Right cardiac atrium (tissue), 5 donors: ENCODE measurements around the gene SLC6A3. TPM values are rescaled to one million over a fixed set of nuclear protein-coding genes. Genes with fewer than 3 reads are reported as not detected.

Source experiments
- ATAC-seq, 2 donors: fragments of 200-7000 bp; cut with Tn5 transposase; one replicate each; pipeline versions ENCODE4 v1.8.0 to v1.9.1; 2020; ENCODE audit warnings: moderate library complexity in 2 of 2, mild to moderate bottlenecking in 1 of 2
- DNase-seq, 3 donors: peaks; one replicate each; pipeline ENCODE4 v3.0.0-alpha.2; 2020
- H3K27ac ChIP-seq: one replicate; pipeline ENCODE4 v1.5.1; 2013; ENCODE audit warnings: mild to moderate bottlenecking, low read length, control low read depth, moderate library complexity
- H3K27me3 ChIP-seq: one replicate; pipeline ENCODE4 v1.6.1; 2013; ENCODE audit not compliant: control insufficient read depth, insufficient read depth
- H3K4me1 ChIP-seq: one replicate; pipeline ENCODE4 v1.6.1; 2013; ENCODE audit warnings: low read length; ENCODE audit not compliant: control insufficient read depth, insufficient read depth
- H3K4me3 ChIP-seq: one replicate; pipeline ENCODE4 v1.5.1; 2013; ENCODE audit warnings: low read length, control low read depth
- H3K9me3 ChIP-seq: one replicate; pipeline ENCODE4 v1.6.1; 2013; ENCODE audit warnings: low read length; ENCODE audit not compliant: control insufficient read depth
- WGBS: extraction: QIAGEN DNeasy Blood & Tissue Kit; methylation state at CpG from one replicate; pipeline ENCODE4 v1.1.7; 2013; 5-methylcytosine and 5-hydroxymethylcytosine counted together
- intact Hi-C, 4 donors: fragments of 100-400 bp; cut with DNase I; formaldehyde crosslinking; loops; one replicate each; pipeline versions ENCODE4 v1.11.0 to v1.14.0; 2022 to 2023
- polyA plus RNA-seq: library from polyadenylated mRNA; stranded (reverse); fragments of 200-250 nt; gene quantifications from one replicate; pipeline ENCODE4 v1.2.3, GENCODE V29; 2013
- total RNA-seq, 4 donors: library from RNA; stranded (reverse); fragmentation: NEBNext Ultra II Directional; extraction: Animal tissue kit (Norgen Biotek cat#: 25700); gene quantifications; one replicate each; pipeline ENCODE4 v1.2.1, GENCODE V29; 2021
- donor health status: healthy with polysubstance abuse.
- donor health status: DM: no; HTN: yes; CAD: no.
- donor health status: DM: no; HTN: no; CAD: no.
- donor health status: DM: no; HTN: yes; CAD: no; lungs with severe emphysema.
- donor health status: DM: yes; HTN: yes; CAD: no.

Gene SLC6A3
- total and polyA plus RNA-seq, 5 donors, result not detected

GRCh38 chr5:1383344-1383743 lies 61.9 kb downstream of the SLC6A3 start:
- WGBS, result 80% methylated on average over 17 of the region's 17 CpGs
- H3K4me3 ChIP-seq, result no peak overlapping the region
- H3K27me3 ChIP-seq, result no peaks in the 10 kb centered on the region
- intact Hi-C loops, result loop anchor here in 1 of 4 donors (10.0 kb wide), 1 partner anchor 261 kb away; no protein-coding TSS in a partner anchor
- H3K4me1 ChIP-seq, result peaks cover 2% of the 10 kb centered on the region
- no peaks in the 10 kb centered on the region for H3K9me3 ChIP-seq
- ATAC-seq (no peak), DNase-seq (peak in 1 of 3 donors; percentile 35)
- H3K27ac ChIP-seq, result no peak overlapping the region

- H3K4me3 ChIP-seq, result no peak overlapping the region
- WGBS, result 84% methylated on average over 18 of the region's 18 CpGs
- ATAC-seq, result no peak
- no peak overlapping the region for H3K27ac ChIP-seq
- no peaks in the 10 kb centered on the region for H3K9me3 ChIP-seq
- H3K4me1 ChIP-seq, result peaks cover 2% of the 10 kb centered on the region
- intact Hi-C loops, result loop anchor here in 1 of 4 donors (10.0 kb wide), 1 partner anchor 263 kb away; no protein-coding TSS in a partner anchor
- H3K27me3 ChIP-seq, result no peaks in the 10 kb centered on the region
- DNase-seq, result peak in 1 of 3 donors; percentile 5
Observed at GRCh38 chr5:1382248-1382700, 63.0 kb downstream of the SLC6A3 start.

- Histone ChIP-seq H3K4me1 (peaks cover 2% of the 10 kb centered on the region), H3K27me3 (no peaks in the 10 kb centered on the region), H3K9me3 (no peaks in the 10 kb centered on the region), H3K27ac (no peak overlapping the region), H3K4me3 (no peak overlapping the region)
- intact Hi-C loops, result loop anchor here in 1 of 4 donors (10.0 kb wide), 1 partner anchor 263 kb away; no protein-coding TSS in a partner anchor
- ATAC-seq (no peak), DNase-seq (peak in 1 of 3 donors; percentile 33)
- WGBS, result 87% methylated on average over 25 of the region's 25 CpGs
Observed at GRCh38 chr5:1381370-1382247, 63.6 kb downstream of the SLC6A3 start.

DNA sequence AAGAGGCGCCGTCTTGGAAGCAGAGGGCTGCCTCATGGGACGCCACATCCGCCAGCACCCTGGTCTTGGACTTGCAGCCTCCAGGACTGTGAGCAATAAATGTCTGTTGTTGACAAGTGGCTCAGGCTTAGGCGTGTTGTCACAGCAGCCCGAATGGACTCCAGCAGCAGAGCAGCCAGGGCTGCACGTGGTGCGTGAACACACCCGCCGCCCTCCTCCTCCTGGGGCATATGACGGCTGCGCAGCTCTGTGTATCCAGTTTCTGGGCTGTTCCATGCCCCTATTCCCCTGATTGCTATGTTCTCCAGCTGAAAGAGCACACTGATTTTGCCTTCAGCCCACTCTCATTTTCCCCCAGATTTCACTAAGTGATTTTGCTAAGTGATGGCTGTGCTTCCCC lies 64.3 kb downstream of the SLC6A3 start:
- no peak overlapping the region for H3K27ac ChIP-seq
- no peaks in the 10 kb centered on the region for H3K27me3 ChIP-seq
- no peak overlapping the region for H3K4me3 ChIP-seq
- no peaks in the 10 kb centered on the region for H3K9me3 ChIP-seq
- WGBS, result 80% methylated on average over 12 of the region's 12 CpGs
- H3K4me1 ChIP-seq, result peaks cover 2% of the 10 kb centered on the region
- intact Hi-C loops, result loop anchor here in 1 of 4 donors (10.0 kb wide), 1 partner anchor 264 kb away; no protein-coding TSS in a partner anchor
- ATAC-seq (no peak), DNase-seq (peak in 1 of 3 donors; percentile 45)

DNA sequence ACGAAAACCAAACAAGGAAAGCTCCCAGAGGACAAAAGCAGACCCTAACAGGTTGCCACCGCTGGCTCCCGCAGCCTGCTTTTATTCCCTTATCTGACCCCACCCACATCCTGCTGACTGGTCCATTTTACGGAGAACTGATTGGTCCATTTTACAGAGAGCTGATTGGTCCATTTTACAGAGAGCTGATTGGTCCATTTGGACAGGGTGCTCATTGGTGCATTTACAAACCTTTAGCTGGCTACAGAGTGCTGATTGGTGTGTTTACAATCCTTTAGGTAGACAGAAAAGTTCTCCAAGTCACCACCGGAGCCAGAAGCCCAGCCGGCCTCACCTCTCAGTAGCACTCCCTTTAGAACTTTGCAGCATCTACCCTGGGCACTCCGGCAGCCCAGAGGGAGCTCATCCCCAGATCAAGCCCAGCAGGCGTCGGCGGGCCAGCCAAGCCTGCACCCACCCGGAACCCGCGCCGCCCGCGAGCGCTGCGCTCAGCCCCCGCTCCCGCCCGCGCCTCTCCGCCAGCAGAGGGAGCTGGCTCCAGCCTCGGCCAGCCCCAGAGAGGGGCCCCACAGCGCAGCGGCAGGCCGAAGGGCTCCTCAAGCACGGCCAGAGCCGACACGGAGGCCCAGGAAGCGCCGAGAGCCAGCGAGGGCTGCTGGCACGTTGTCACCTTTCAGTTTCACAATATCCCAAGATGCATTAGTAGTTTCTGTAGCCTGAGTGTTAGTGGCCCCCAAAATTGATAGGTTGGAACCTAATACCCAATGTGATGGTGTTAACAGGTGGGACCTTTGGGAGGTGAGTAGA lies 65.0 kb downstream of the SLC6A3 start:
- Histone ChIP-seq H3K9me3 (no peaks in the 10 kb centered on the region), H3K27me3 (no peaks in the 10 kb centered on the region), H3K27ac (no peak overlapping the region), H3K4me1 (no peaks in the 10 kb centered on the region), H3K4me3 (no peak overlapping the region)
- ATAC-seq (peak; percentile 73 to 85), DNase-seq (peak; percentile 59 to 81 (median 80))
- intact Hi-C loops, result loop anchor here in 1 of 4 donors (10.0 kb wide), 1 partner anchor 265 kb away; no protein-coding TSS in a partner anchor
- 22% methylated on average over 34 of the region's 34 CpGs for WGBS

- Histone ChIP-seq H3K27ac (no peak overlapping the region), H3K27me3 (no peaks in the 10 kb centered on the region), H3K9me3 (no peaks in the 10 kb centered on the region), H3K4me1 (no peaks in the 10 kb centered on the region), H3K4me3 (no peak overlapping the region)
- WGBS, result 92% methylated on average over 24 of the region's 24 CpGs
- intact Hi-C loops, result loop anchor here in 1 of 4 donors (10.0 kb wide), 1 partner anchor 266 kb away; no protein-coding TSS in a partner anchor
- DNase-seq (peak in 1 of 3 donors; percentile 11), ATAC-seq (no peak)
Observed at GRCh38 chr5:1378866-1379659, 66.2 kb downstream of the SLC6A3 start.

- intact Hi-C loops, result loop anchor here in 1 of 4 donors (10.0 kb wide), 1 partner anchor 267 kb away; no protein-coding TSS in a partner anchor
- no peaks in the 10 kb centered on the region for H3K9me3 ChIP-seq
- no peaks in the 10 kb centered on the region for H3K27me3 ChIP-seq
- no peaks in the 10 kb centered on the region for H3K4me1 ChIP-seq
- WGBS, result 92% methylated on average over 18 of the region's 18 CpGs
- no peak overlapping the region for H3K27ac ChIP-seq
- DNase-seq (no peak), ATAC-seq (no peak)
- no peak overlapping the region for H3K4me3 ChIP-seq
Observed at GRCh38 chr5:1378096-1378495, 67.1 kb downstream of the SLC6A3 start.

- Histone ChIP-seq H3K4me3 (no peak overlapping the region), H3K4me1 (no peaks in the 10 kb centered on the region), H3K27me3 (no peaks in the 10 kb centered on the region), H3K27ac (no peak overlapping the region), H3K9me3 (no peaks in the 10 kb centered on the region)
- 59% methylated on average over 3 of the region's 3 CpGs for WGBS
- ATAC-seq, result no peak
- intact Hi-C loops, result loop anchor here in 1 of 4 donors (10.0 kb wide), 1 partner anchor 268 kb away; no protein-coding TSS in a partner anchor
- peak in 1 of 3 donors; percentile 25 for DNase-seq
Observed at GRCh38 chr5:1376981-1377380, 68.3 kb downstream of the SLC6A3 start.

GRCh38 chr5:1375871-1376810 lies 69.1 kb downstream of the SLC6A3 start:
- DNase-seq, result peak in 1 of 3 donors; percentile 14
- Histone ChIP-seq H3K27me3 (no peaks in the 10 kb centered on the region), H3K27ac (no peak overlapping the region), H3K4me3 (no peak overlapping the region), H3K9me3 (no peaks in the 10 kb centered on the region), H3K4me1 (no peaks in the 10 kb centered on the region)
- ATAC-seq, result no peak
- intact Hi-C loops, result loop anchor here in 1 of 4 donors (10.0 kb wide), 1 partner anchor 269 kb away; no protein-coding TSS in a partner anchor
- 80% methylated on average over 23 of the region's 23 CpGs for WGBS
